ENCODE data around the gene HOXC5. TPM values are rescaled to one million over a fixed set of nuclear protein-coding genes. Genes with fewer than 3 reads are reported as not detected.

HOXC5 gene
- not detected for total RNA-seq

- DNase-seq (ENCODE audit: low spot score), result peak; percentile 54
- peak; percentile 82 for ATAC-seq
Observed at GRCh38 chr12:54032627-54033100, at the start of gene HOXC5. Gene HOXC5, plus strand, starts transcription at chr12:54033050. Its CDS starts 73 bp downstream, at chr12:54033123.

GRCh38 chr12:53983568-53983949 lies 49.3 kb upstream of the HOXC5 start:
- DNase-seq (ENCODE audit: low spot score) (no peak), ATAC-seq (no peak)

- ATAC-seq, result no peak
- DNase-seq (ENCODE audit: low spot score), result no peak
Observed at GRCh38 chr12:53983950-53984572, 48.8 kb upstream of the HOXC5 start.

GRCh38 chr12:53984901-53985691 lies 47.8 kb upstream of the HOXC5 start, which contains the start of gene HOXC10:
Gene HOXC10, plus strand, starts transcription at chr12:53985146. Its CDS starts 114 bp downstream, at chr12:53985260.
- no peak for ATAC-seq

GRCh38 chr12:53985692-53985993 lies 47.2 kb upstream of the HOXC5 start:
- ATAC-seq (no peak), DNase-seq (ENCODE audit: low spot score) (no peak)

More at GRCh38 chr12:53984901-53985691, 47.8 kb upstream of the HOXC5 start, which contains the start of gene HOXC10:
- no peak for DNase-seq (ENCODE audit: low spot score)

GRCh38 chr12:53985994-53986685 lies 46.7 kb upstream of the HOXC5 start:
- ATAC-seq (peak; percentile 38), DNase-seq (ENCODE audit: low spot score) (no peak)

- no peak for ATAC-seq
- no peak for DNase-seq (ENCODE audit: low spot score)
Observed at GRCh38 chr12:53986686-53987483, 46.0 kb upstream of the HOXC5 start.

- DNase-seq (ENCODE audit: low spot score), result no peak
Observed at GRCh38 chr12:53987787-53988230, 45.0 kb upstream of the HOXC5 start.

GRCh38 chr12:53988541-53989226 lies 44.2 kb upstream of the HOXC5 start:
- no peak for ATAC-seq
- no peak for DNase-seq (ENCODE audit: low spot score)

More at GRCh38 chr12:53987787-53988230, 45.0 kb upstream of the HOXC5 start:
- ATAC-seq, result no peak

- peak; percentile 39 for ATAC-seq
- DNase-seq (ENCODE audit: low spot score), result no peak
Observed at GRCh38 chr12:53989227-53990113, 43.4 kb upstream of the HOXC5 start.

GRCh38 chr12:53990311-53991076 lies 42.4 kb upstream of the HOXC5 start:
- DNase-seq (ENCODE audit: low spot score), result no peak
- ATAC-seq, result no peak

- ATAC-seq, result no peak
- no peak for DNase-seq (ENCODE audit: low spot score)
Observed at GRCh38 chr12:53991077-53991460, 41.8 kb upstream of the HOXC5 start.

GRCh38 chr12:53992377-53992889 lies 40.4 kb upstream of the HOXC5 start:
- DNase-seq (ENCODE audit: low spot score) (no peak), ATAC-seq (no peak)

- no peak for ATAC-seq
- DNase-seq (ENCODE audit: low spot score), result no peak
Observed at GRCh38 chr12:53993162-53994008, 39.5 kb upstream of the HOXC5 start.

GRCh38 chr12:53994009-53994263 lies 38.9 kb upstream of the HOXC5 start:
- ATAC-seq (no peak), DNase-seq (ENCODE audit: low spot score) (no peak)

- peak; percentile 14 for ATAC-seq
- DNase-seq (ENCODE audit: low spot score), result no peak
Observed at GRCh38 chr12:53994264-53995001, 38.4 kb upstream of the HOXC5 start.

- DNase-seq (ENCODE audit: low spot score) (no peak), ATAC-seq (peak; percentile 30)
Observed at GRCh38 chr12:53995002-53995377, 37.9 kb upstream of the HOXC5 start.

Data from left lobe of liver (tissue), 2 donors.